Measurements from ENCODE around the gene DDB1.

The DDB1 gene

GRCh38 chr11:61356706-61357105 is 23.8 kb upstream of the DDB1 start:
- H4K20me1 ChIP-seq (ENCODE audit: insufficient read depth, low read length) = no peaks in the 10 kb centered on the region

DNA sequence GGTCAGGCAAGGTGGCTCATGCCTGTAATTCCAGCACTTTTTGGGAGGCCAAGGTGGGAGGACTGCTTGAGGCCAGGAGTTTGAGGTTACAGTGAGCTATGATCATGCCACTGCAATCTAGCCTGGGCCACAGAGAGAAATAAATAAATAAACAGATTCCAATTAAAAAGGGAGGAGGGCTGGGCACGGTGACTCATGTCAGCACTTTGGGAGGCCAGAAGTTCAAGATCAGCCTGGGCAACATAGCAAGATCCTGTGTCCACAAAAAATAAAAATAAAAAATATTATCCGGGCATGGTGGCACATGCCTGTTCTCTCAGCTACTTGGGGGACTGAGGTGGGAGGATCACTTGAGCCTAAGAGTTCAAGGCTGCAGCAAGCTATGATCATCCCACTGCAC is 21.3 kb upstream of the DDB1 start:
- Histone ChIP-seq H3K27me3 (ENCODE audit: insufficient read depth, low read length) (no peaks in the 10 kb centered on the region), H2AFZ (ENCODE audit: low read length) (no peak overlapping the region), H3K27ac (ENCODE audit: low read depth, low read length, poor library complexity, severe bottlenecking) (peak overlapping the region; percentile 99), H3K9me2 (ENCODE audit: low read depth, low read length) (no peaks in the 10 kb centered on the region), H3K9me3 (ENCODE audit: low read length) (no peaks in the 10 kb centered on the region), H3F3A (ENCODE audit: insufficient read depth, low read length) (peaks cover 10% of the 10 kb centered on the region), H3K4me3 (ENCODE audit: low read depth, low read length, poor library complexity, severe bottlenecking) (peak overlapping the region; percentile 60), H3K36me3 (ENCODE audit: insufficient read depth, low read length) (peaks cover 63% of the 10 kb centered on the region), H3K79me2 (ENCODE audit: insufficient read depth, low read length) (no peaks in the 10 kb centered on the region), H3K4me1 (ENCODE audit: insufficient read depth, low read length, severe bottlenecking) (peaks cover 58% of the 10 kb centered on the region), H3K4me2 (ENCODE audit: low read length) (peak overlapping the region; percentile 37; the same call in 1 of the 2 replicates), H4K20me1 (ENCODE audit: insufficient read depth, low read length) (no peaks in the 10 kb centered on the region), H3K9ac (ENCODE audit: low read length) (peak overlapping the region; percentile 5; the same call in 1 of the 2 replicates)
- TF ChIP-seq, protein P1, sequence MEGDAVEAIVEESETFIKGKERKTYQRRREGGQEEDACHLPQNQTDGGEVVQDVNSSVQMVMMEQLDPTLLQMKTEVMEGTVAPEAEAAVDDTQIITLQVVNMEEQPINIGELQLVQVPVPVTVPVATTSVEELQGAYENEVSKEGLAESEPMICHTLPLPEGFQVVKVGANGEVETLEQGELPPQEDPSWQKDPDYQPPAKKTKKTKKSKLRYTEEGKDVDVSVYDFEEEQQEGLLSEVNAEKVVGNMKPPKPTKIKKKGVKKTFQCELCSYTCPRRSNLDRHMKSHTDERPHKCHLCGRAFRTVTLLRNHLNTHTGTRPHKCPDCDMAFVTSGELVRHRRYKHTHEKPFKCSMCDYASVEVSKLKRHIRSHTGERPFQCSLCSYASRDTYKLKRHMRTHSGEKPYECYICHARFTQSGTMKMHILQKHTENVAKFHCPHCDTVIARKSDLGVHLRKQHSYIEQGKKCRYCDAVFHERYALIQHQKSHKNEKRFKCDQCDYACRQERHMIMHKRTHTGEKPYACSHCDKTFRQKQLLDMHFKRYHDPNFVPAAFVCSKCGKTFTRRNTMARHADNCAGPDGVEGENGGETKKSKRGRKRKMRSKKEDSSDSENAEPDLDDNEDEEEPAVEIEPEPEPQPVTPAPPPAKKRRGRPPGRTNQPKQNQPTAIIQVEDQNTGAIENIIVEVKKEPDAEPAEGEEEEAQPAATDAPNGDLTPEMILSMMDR (IDR thresholded peaks at IDR 0.05; ENCODE audit: low read length) = no peak
- TF ChIP-seq EZH2 (IDR thresholded peaks at IDR 0.05; ENCODE audit: borderline replicate concordance, low read length) = no peak

More at GRCh38 chr11:61356706-61357105, 23.8 kb upstream of the DDB1 start:
- Histone ChIP-seq H3K9ac (ENCODE audit: low read length) (peak overlapping the region; percentile 69), H3K4me3 (ENCODE audit: low read depth, low read length, poor library complexity, severe bottlenecking) (peak overlapping the region; percentile 60), H3K79me2 (ENCODE audit: insufficient read depth, low read length) (peaks cover 13% of the 10 kb centered on the region), H2AFZ (ENCODE audit: low read length) (no peak overlapping the region), H3K27me3 (ENCODE audit: insufficient read depth, low read length) (no peaks in the 10 kb centered on the region), H3K9me2 (ENCODE audit: low read depth, low read length) (no peaks in the 10 kb centered on the region), H3K4me1 (ENCODE audit: insufficient read depth, low read length, severe bottlenecking) (peaks cover 72% of the 10 kb centered on the region), H3K27ac (ENCODE audit: low read depth, low read length, poor library complexity, severe bottlenecking) (peak overlapping the region; percentile 99), H3K9me3 (ENCODE audit: low read length) (no peaks in the 10 kb centered on the region), H3K36me3 (ENCODE audit: insufficient read depth, low read length) (peaks cover 44% of the 10 kb centered on the region), H3K4me2 (ENCODE audit: low read length) (peak overlapping the region; percentile 78), H3F3A (ENCODE audit: insufficient read depth, low read length) (peaks cover 15% of the 10 kb centered on the region)
- TF ChIP-seq, protein P1 (IDR thresholded peaks at IDR 0.05; ENCODE audit: low read length) = no peak
- TF ChIP-seq EZH2 (IDR thresholded peaks at IDR 0.05; ENCODE audit: borderline replicate concordance, low read length) = no peak

- peak overlapping the region; percentile 37; the same call in 1 of the 2 replicates for H3K4me2 ChIP-seq (ENCODE audit: low read length)
Measured at GRCh38 chr11:61353131-61354067, 20.5 kb upstream of the DDB1 start.

More at GRCh38 chr11:61353131-61354067, 20.5 kb upstream of the DDB1 start:
- peaks cover 71% of the 10 kb centered on the region for H3K36me3 ChIP-seq (ENCODE audit: insufficient read depth, low read length)
- no peaks in the 10 kb centered on the region for H3K9me2 ChIP-seq (ENCODE audit: low read depth, low read length)
- H2AFZ ChIP-seq (ENCODE audit: low read length) = no peak overlapping the region
- H3K4me3 ChIP-seq (ENCODE audit: low read depth, low read length, poor library complexity, severe bottlenecking) = peak overlapping the region; percentile 60
- H4K20me1 ChIP-seq (ENCODE audit: insufficient read depth, low read length) = no peaks in the 10 kb centered on the region
- H3K79me2 ChIP-seq (ENCODE audit: insufficient read depth, low read length) = no peaks in the 10 kb centered on the region
- H3K27me3 ChIP-seq (ENCODE audit: insufficient read depth, low read length) = no peaks in the 10 kb centered on the region
- peaks cover 9% of the 10 kb centered on the region for H3F3A ChIP-seq (ENCODE audit: insufficient read depth, low read length)
- H3K9me3 ChIP-seq (ENCODE audit: low read length) = no peaks in the 10 kb centered on the region
- H3K4me1 ChIP-seq (ENCODE audit: insufficient read depth, low read length, severe bottlenecking) = peaks cover 50% of the 10 kb centered on the region
- TF ChIP-seq, protein P1 (IDR thresholded peaks at IDR 0.05; ENCODE audit: low read length) = no peak
- no peak for TF ChIP-seq EZH2 (IDR thresholded peaks at IDR 0.05; ENCODE audit: borderline replicate concordance, low read length)
- H3K9ac ChIP-seq (ENCODE audit: low read length) = peak overlapping the region; percentile 5; the same call in 1 of the 2 replicates
- peak overlapping the region; percentile 99 for H3K27ac ChIP-seq (ENCODE audit: low read depth, low read length, poor library complexity, severe bottlenecking)

All from OCI-LY1 (cell line).